Measurements from ENCODE around the gene CDC42. TPM values are rescaled to one million over a fixed set of nuclear protein-coding genes. Genes with fewer than 3 reads are reported as not detected.
A peak's percentile ranks its signal among the peaks of the same experiment; 100 is the strongest.

The CDC42 gene
- total and polyA plus RNA-seq, 2 of the 13 experiments (the other 11 are each of a cell fraction or from before 2014, with no cell fraction given), result 138 to 237 TPM

GRCh38 chr1:22025368-22026155 is 26.9 kb upstream of the CDC42 start (continued):
- no peak for TF ChIP-seq ZNF674 (CRISPR knock-in tag; IDR thresholded peaks at IDR 0.05; ENCODE audit: low read depth)
- no peak; the same call in 1 of the 2 replicates for TF ChIP-seq ZBTB10 (CRISPR knock-in tag; IDR thresholded peaks at IDR 0.05; ENCODE audit: borderline replicate concordance)
- TF ChIP-seq ZNF841 (CRISPR knock-in tag; IDR thresholded peaks at IDR 0.05; ENCODE audit: borderline replicate concordance), result no peak
- TF ChIP-seq ADNP (CRISPR knock-in tag; IDR thresholded peaks at IDR 0.05), result no peak
- TF ChIP-seq ZNF207 (IDR thresholded peaks at IDR 0.05; ENCODE audit: borderline replicate concordance), result no peak
- TF ChIP-seq GFI1 (CRISPR knock-in tag; IDR thresholded peaks at IDR 0.05; ENCODE audit: borderline replicate concordance), result peak; percentile 2; the same call in 1 of the 2 replicates
- no peak for TF ChIP-seq STAT6 (CRISPR knock-in tag; IDR thresholded peaks at IDR 0.05; ENCODE audit: borderline replicate concordance)
- no peak for TF ChIP-seq KLF15 (CRISPR knock-in tag; IDR thresholded peaks at IDR 0.05; ENCODE audit: borderline replicate concordance)
- TF ChIP-seq ZNF549 (CRISPR knock-in tag; IDR thresholded peaks at IDR 0.05), result no peak
- 0 out of 2 replicates have a peak, but pooled peaks have one; percentile 21 for TF ChIP-seq STAT5B (CRISPR knock-in tag; IDR thresholded peaks at IDR 0.05)
- 0 out of 2 replicates have a peak, but pooled peaks have one; percentile 76 for TF ChIP-seq TIGD3 (CRISPR knock-in tag; IDR thresholded peaks at IDR 0.05; ENCODE audit: borderline replicate concordance)
- TF ChIP-seq HIVEP1 (CRISPR knock-in tag; IDR thresholded peaks at IDR 0.05), result peak; percentile 65; the same call in 1 of the 2 replicates
- TF ChIP-seq NFKBIZ (CRISPR knock-in tag; IDR thresholded peaks at IDR 0.05), result no peak
- no peak; the same call in 1 of the 2 replicates for TF ChIP-seq ZBTB2 (CRISPR knock-in tag; IDR thresholded peaks at IDR 0.05; ENCODE audit: low read depth)
- TF ChIP-seq ZNF234 (CRISPR knock-in tag; conservative IDR thresholded peaks at IDR 0.05), result no peak
- peak; percentile 50; the same call in 1 of the 2 replicates for TF ChIP-seq ZNF777 (CRISPR knock-in tag; IDR thresholded peaks at IDR 0.05)
- TF ChIP-seq HOXA3 (CRISPR knock-in tag; IDR thresholded peaks at IDR 0.05), result peak; percentile 82
- TF ChIP-seq FOSL2 (CRISPR knock-in tag; IDR thresholded peaks at IDR 0.05), result peak; percentile 88
- no peak for TF ChIP-seq SRSF9 (IDR thresholded peaks at IDR 0.05; ENCODE audit: borderline replicate concordance, insufficient read depth, low read depth, low read length, poor library complexity, severe bottlenecking)

All from HepG2 (cell line).